HG03066 (cell line): ENCODE results near the gene IL18BP.

Experiments used
- ATAC-seq: cut with Tn5 transposase; IDR thresholded peaks from one replicate; pipeline ENCODE4 v1.9.1; 2021; ENCODE audit warnings: low read depth; ENCODE audit not compliant: unreplicated experiment

IL18BP gene

DNA sequence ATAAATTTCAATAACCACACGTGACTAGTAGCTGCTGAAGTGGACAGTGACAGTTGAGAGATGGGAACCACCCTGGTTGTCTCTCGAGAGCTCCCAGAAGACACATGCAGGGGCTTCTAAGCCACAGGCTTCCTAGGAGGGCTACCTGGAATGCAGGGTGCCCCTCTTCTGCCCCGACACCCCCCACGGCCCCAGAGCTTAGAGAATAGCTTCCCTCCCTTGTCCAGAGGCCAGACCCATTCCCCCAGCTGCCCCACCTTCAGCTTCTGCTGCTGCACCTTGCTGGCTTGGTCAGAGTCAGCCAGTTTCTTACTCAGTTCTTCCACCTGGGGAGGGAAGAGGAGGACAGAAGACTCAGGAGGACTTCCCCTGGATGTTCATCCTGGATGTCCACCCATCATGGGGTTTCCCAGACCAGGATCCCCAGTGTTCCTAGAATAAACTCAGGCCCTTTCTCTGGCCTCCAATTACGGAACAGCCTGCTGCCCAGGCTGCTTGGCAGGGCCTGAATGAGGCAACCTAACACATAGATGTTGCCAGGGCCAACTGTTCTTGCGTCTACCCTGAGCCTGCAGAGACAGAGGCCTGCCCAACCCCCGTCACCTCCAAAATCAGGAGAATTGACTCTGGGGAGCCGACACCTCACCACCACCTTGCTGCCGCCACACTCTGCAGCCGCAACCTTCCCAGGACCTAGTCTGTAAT is 12.0 kb downstream of the IL18BP start:
- ATAC-seq, result no peak

DNA sequence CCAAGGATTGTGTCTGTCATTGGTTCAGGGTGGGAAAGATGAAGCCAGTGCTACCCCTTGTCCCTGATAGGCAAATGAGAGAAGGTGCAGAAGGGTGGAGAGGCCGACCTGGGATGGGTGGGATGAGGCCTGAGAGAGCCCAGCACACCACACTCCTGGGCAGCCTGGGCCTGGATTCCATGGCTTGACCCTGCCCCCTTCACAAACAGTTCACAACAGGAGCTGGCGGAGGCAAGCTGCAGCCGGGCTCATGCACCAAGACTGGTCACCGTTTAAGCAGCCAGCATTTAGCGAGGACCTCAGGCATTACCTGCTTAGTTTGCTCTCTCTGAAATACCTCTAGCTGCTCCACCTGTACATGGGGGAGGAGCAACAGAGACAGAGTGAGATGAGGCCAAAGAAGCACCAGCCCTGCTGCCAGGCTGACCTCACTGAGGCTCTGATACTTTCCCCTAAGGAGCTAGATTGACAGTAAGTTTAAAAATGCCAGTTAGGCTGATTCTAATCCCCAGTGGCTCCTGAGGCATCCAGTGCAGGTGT is 13.5 kb downstream of the IL18BP start:
- no peak for ATAC-seq

DNA sequence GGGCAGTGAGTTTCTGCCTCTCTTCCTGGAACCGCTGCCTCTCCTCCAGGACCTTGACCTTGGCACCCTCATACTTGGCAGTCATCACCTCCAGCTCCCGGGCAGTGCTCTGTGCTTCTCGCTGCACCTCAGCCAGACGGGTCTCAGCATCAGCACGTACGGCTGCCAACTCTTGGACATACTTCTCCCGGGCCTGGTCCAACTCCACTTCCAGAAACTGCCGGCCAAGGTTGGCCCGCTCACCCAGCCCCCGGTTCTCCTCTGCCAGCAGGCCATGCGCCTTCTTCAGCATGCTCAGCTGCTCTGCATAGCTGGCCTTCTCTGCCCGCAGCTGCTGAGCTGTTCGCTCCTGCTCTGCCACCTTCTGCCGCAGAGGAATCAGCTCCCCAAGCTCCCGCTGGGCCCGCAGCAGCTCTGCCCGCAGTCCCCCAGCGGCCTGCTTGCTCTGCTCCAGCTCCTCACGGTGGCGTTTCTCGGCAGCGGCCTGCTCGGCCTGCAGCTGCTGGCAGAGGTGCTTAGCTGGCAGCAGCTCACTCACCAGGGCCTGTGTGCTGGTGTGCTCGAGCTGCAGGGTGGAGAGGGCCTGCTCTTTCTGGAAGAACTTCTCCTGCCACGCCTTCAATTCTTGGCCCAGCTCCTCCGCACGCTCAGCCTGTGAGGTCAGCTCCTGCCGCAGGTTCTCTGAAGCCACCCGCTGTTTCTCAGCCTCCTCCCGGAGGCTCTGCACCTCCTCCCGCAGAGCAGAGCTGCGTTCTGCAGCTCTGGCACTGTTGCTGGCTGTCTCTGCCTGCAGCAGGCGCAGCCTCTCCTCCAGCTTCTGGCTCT is 14.4 kb downstream of the IL18BP start:
- ATAC-seq, result no peak

DNA sequence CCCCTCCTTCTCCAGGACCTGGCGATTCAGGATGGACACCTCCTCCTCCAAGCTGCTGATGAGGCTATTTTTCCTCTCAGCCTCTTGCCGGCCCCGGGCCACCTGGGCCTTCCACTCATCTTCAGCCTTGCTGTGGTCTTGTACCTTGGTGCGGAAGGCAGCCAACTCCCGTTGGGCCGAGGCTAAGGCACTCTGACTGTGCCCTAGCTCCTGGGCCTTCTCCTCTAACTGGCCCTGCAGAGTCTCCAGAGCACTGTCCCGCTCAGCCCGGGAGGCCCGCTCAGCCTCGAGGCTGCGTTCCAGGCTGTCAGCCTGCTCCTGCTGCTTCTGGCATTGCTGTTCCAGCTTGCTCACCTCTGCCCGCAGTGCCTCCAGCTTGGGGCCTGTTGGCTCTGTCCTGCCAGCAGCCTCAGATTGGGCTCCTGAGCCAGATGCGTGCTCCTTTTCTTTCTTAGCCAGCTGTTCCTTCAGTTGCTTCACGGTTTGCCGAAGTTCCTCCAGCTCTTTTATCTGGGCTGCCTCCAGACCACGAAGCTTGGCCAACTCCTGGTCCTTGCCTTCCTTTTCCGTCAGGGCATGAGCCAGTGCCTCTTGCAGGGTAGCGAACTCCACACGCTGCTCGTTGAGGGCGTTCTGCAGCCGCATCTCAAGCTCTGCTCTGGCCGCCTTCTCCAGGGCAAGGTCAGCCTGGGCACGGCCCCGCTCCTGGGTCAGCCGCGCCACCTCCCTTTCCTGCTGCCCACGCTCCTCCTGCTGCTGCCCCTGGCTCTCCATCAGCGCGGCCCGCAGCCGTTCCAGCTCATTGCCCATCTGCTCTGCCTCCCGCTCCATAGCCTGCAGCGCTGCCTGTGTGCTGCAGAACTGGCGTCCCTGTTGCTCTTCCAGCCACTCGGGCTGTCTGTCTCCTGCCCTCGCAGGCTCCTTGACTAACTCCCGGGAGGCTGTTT is 15.3 kb downstream of the IL18BP start:
- no peak for ATAC-seq

DNA sequence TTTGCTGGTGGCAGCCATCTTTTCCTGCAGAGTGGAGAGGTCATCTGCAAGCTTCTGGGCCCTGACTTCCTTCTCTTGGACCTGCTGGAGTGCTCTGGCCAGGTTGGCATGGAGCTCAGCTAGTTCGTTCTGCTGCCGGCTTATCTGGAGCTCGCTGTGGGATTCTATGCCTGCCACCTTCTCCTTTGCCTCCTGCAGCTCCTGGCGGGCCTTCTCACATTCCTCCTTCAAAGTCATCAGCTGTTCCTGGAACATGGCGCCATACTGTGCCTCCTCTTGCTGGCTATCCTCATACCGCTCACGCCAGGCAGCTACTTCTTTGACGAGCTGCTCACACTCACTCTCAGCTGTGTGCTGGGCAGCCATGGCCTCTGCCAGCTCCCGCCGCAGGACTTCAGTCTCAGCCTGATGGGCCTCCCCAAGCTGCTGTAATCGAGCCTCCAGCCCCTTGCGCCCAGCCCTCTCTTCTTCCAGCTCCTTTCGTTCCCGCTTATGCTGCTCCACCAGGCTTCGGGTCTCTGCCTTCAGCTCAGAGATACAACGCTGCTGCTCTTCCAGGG is 16.1 kb downstream of the IL18BP start:
- ATAC-seq, result no peak

DNA sequence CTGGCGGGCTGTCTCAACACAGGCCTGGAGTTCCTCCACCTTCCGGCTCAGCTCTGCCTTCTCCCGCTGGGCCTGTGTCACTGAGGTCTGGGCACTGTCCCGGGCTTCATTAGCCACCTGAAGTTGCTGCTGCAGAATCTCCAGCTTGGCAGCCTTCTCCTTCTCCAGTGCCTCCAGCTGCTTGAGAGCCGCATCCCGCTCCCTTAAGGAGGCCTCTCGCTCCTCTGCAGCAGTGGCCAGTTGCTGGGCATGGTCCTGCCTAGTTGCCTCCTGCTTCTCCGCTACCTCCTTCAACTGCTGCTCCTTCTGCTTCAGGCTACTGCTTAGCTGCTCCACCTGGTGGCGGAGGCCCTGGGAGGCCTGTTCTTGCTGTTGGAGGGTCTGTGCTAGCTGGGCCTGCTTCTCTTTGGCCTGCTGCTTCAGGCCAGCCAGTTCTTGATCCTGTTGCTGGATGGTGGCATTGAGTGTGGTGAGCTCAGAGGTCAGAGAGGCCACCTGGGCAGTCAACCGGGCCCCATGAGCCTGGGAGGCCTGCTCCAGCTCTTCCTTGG is 16.9 kb downstream of the IL18BP start:
- no peak for ATAC-seq

DNA sequence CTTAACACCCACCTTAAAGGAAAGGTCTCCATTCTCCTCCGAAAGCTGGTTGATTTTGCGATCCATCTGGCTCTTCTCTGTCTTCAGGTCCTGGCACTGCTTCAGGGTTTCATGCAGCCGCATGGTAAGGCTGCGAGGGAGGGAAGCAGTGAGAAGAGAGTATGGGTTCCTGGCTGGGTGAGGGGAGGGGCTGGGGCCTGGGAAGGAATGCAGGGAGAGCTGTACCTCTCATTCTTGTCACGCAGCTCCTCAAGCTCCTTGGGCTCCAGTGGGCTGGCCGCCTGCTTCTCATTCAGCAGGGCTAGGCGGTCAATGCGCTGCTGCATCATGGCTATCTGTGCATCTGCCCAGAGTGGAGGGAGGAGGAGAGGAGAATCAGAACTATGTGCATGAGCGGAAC is 19.5 kb downstream of the IL18BP start:
- ATAC-seq, result no peak

DNA sequence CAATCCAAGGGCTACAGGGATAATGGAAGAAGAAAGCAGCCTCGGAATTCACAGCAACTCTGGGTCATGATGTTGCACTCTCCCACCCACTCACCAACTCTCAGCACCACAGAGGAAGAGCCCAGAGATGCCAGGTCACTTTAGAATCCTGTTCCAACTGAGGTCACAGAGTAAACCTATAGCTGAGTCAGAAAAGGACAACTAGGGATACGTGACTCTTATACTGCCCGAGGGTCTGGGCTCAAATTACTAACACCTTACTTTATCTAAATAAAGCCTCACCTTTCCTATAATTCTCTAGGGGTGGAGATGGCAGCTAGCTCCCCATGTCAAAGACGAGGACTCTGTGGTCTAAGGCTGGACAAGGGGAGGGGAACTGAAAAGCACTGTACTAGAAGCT is 24.6 kb downstream of the IL18BP start:
- no peak for ATAC-seq

DNA sequence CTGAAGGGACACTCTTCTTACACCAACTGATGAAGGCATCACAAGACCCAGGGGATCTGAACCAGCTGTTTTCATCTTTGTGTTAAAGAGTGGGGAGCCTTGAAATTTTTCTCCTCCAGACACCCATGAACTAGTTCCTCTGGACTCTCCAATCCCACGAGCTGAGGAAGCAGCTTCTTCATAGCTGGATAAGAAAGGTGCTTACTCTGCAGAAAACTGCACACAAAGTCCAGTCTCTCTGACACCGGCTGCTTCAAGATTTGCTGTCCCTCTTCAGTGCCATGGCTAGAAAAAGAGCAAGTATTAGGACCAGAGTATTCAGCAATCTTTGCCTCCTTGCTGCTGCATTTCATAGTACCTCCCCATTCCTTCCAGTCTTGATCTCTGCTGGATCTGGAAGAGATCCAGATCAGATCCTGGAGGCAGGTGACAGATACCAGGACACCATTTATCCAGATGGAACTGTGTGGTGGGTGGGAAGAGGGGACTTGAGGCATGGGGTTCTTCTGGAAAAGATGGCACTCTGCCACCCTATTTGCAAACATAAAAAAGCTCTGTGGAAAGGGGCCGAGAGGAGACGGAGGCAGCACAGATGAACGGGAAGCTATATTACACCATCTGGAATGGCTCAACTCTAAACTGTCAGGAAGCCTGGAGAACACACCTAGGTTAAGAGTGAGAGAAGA is 25.5 kb downstream of the IL18BP start:
- ATAC-seq, result no peak

DNA sequence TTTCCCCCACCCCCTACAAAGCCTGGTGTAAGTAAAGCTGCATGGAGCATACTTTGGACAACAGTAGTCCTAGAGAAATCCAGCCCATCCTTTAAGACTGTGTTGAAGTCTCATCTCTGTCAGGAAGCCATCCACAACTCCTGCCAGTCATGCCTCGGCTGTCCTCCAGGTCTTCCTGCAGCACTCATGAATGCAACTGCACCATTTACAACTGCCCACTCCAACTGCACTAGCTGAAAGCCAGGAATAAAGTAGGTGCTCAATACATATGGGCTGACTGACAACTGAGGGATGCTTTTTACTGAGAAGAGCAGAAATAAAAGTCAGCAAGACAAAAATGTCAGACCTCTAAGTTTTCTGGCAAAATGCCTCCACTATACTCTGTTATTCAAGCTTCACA is 27.4 kb downstream of the IL18BP start:
- no peak for ATAC-seq

DNA sequence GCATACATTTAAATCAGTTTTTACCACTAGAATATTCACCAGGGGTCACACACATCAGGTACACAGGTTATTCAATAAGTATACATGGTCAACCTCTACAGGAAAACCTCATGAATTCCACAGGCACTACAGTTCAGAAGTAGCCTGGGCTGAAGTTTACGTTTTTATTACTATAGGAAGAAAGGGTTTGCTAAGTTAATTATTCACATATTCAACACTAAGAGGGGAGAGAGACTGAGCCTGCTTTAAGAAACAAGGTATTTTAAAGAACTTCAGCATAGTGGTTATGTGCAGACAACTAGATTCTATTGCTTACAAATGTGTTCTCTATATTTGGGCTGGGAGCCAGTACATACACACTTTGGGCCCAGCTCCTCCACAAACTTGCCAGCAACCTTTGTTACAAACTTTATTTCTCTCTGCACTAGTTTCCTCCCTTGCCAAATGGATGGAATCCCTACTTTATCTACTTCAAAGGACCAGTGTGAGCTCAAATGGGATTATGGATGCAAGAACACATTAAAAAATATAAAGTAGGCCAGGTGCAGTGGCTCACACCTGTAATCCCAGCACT is 31.9 kb downstream of the IL18BP start:
- no peak for ATAC-seq

DNA sequence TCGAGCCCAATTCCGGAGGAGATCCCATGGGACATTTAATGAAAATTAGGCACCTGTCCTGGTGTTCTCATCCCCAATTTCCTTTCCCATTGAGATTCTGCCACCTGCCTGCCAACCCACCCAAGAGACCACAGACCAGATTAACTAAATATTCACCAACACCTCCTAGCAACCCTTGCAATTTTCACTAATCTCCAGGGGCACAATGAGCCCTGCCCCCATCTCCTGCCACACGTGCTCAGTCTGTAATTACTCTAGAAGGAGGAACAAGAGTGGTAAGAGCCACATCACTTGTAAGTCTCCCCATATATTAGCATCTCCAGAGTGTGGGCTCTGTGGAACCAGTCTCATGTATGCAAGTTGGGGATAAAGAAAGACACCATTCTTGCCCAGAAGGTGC is 38.0 kb downstream of the IL18BP start:
- no peak for ATAC-seq

DNA sequence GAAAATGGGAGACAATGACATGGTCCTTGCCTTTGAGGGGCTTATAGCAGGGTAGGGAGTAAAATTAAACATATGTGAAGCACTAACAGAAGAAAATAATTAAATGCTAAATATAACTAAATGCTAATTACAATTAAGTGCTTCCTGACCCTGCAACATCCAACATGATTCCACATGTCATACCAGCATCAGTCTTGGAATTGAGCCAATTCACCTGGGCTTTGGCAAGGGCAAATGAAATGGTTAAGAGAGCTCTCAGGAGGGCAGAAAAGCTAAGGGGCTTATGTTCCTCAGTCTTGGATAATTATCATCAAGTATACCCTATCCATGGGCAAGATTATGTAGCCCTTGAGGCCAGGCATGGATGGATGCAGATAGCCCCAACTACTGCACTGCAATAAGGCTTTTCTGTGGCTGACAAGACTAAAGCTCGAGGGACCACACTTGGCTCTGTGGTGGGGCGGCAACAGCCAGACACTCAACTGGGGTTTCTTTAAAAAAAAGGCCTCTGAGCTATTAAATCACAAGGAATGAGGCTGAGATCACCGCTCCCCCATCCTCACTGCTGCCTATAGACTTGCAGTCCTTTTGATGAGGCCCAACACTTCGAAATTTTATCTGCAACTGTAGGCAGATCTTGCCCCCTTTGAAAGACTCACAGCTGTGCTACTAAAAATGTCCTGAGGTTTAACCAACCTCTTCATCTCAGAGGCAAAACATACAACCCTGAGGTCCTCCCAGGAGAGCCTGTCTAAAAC is 39.0 kb downstream of the IL18BP start:
- ATAC-seq, result no peak

DNA sequence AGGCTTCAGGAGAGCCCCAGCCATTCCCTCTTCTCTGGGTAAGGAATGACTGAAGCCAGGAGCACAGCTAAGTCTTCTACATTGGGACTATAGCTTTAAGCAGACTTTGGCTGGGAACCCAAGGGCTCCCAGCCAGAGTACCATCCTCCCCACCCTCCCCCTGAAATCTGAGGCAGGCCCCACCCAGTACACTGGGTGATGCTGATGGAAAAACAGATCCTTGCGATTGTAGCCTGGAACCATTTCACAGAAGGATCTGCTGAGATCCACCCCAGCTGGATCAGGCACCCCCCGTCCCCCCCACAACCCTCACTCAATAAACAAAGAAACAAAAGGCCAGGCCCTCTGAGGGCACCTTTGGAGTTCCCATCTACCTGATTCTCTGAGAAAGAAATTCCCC is 39.8 kb downstream of the IL18BP start:
- no peak for ATAC-seq

DNA sequence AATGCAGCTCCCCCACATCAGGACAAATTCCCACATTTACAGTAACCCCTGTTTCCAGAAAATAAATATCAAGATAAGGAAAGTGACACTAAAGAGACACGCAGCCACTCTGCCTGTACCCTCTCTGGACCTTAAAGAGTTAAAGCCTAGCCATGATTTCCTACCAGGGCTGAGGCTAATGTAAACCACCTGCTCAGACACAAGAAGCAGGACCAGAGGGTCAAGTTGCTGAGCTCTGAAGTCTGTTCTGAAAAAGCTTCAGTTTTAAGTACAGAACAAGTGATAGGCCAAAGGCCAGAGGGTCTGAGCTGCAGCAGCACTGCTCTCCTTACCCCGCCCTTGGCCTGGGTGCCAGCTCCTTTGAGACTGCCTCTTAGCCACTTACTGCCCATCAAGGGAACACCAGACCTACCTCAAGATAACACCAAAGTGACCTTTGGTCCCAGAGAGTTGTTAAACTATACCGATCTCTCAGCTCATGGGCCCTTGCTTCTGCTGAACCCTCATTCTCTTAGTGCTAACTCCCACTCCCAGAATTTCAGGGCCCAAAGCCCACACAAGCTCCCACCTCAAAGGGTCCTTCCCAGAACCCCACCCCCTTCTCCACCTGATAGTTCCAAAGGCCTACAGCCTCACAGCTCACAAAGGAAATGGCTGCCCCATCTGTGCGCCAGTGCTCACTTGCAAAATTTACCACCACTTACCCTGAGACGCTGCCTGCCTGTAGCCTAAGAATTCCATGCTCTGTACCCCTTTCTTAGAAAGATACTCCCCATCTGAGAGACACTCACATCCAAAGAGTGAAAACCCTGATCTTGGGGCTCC is 40.5 kb downstream of the IL18BP start:
- no peak for ATAC-seq

DNA sequence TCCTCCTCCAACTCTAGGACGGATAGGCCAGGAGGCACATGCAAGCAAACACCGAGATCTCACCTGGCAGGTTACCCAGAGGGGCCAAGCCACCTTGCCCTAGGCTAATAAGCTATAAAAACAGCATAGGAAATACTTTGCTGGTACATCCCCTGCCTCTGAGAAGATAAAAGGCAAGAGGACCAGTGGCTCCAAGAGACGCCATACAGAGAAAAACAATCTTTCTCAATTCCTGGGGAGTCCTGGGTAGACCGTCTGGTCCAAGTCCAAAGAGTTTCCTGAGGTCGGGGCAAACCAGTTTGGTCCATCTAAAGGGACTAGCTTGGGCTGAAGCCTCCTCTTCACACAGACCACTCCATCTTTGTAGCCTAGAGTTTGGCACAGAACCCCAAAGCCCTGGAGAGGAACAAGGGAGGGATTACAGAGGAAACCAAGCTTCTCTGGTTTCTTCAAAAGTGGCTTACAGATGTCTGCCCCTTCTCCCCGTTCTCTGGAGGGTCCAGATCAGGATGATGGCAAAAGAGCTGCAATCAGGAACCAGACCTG is 41.2 kb downstream of the IL18BP start:
- no peak for ATAC-seq
